H1 (cell line): ENCODE data around the gene ID2. TPM values are rescaled to one million over a fixed set of nuclear protein-coding genes. Genes with fewer than 3 reads are reported as not detected.

Experiments used
- CTCF ChIA-PET: fragments of 300-600 bp; sonication (Branson Sonifier 250); formaldehyde crosslinking; loops from one replicate; lab custom pipeline; 2021; ENCODE audit not compliant: partially characterized antibody; lab: Charles Lee
- POLR2A ChIA-PET: fragments of 300-600 bp; sonication (Branson Sonifier 250); formaldehyde crosslinking; loops from one replicate; lab custom pipeline; 2021; ENCODE audit warnings: inconsistent platforms; ENCODE audit not compliant: partially characterized antibody; lab: Charles Lee
- DNase-seq, 2 experiments: peaks; one replicate each; pipeline versions ENCODE4 v3.0.0 to v3.0.0-alpha.2; 2010 to 2022; ENCODE audit warnings: low spot score in 2 of 2, low read depth in 1 of 2, mixed read lengths in 1 of 2
- FAIRE-seq: peaks from 2 replicates; lab custom pipeline; 2011; peaks lifted over from hg19 to GRCh38; lab: Jason Lieb, UNC
- H2AFZ ChIP-seq: 2 replicates; pipeline ENCODE4 v1.8.1; 2012; ENCODE audit warnings: low read length, inconsistent platforms
- H2AK5ac ChIP-seq: 2 replicates; pipeline ENCODE4 v1.6.1; 2013; ENCODE audit warnings: low read depth, low read length
- H2BK120ac ChIP-seq: replicated peaks from 2 replicates; pipeline ENCODE3; 2013; ENCODE audit warnings: low read depth, low read length, inconsistent platforms
- H2BK12ac ChIP-seq: 2 replicates; pipeline ENCODE4 v1.6.1; 2013; ENCODE audit warnings: low read depth, low read length
- H2BK15ac ChIP-seq: 2 replicates; pipeline ENCODE4 v1.6.1; 2013; ENCODE audit warnings: low read length
- H2BK20ac ChIP-seq: 2 replicates; pipeline ENCODE4 v1.6.1; 2013; ENCODE audit warnings: low read length
- H2BK5ac ChIP-seq: 2 replicates; pipeline ENCODE4 v1.6.1; 2013; ENCODE audit warnings: low read depth, low read length
- H3K14ac ChIP-seq: 2 replicates; pipeline ENCODE4 v1.6.1; 2013; ENCODE audit warnings: inconsistent platforms; ENCODE audit not compliant: insufficient read length
- H3K18ac ChIP-seq: 2 replicates; pipeline ENCODE4 v1.6.1; 2013; ENCODE audit warnings: low read length; ENCODE audit errors: extremely low read depth
- H3K23ac ChIP-seq: 2 replicates; pipeline ENCODE4 v1.6.1; 2013; ENCODE audit warnings: inconsistent platforms; ENCODE audit not compliant: insufficient read length
- H3K23me2 ChIP-seq: 2 replicates; pipeline ENCODE4 v1.6.1; 2013; ENCODE audit warnings: low read depth, low read length
- H3K27ac ChIP-seq: 2 replicates; pipeline ENCODE4 v1.6.1; 2011; ENCODE audit warnings: low read depth, low read length, inconsistent platforms
- H3K27me3 ChIP-seq, 4 experiments: replicated peaks in 1 of 4; 1 replicate in 1 of 4; 2 replicates in 3 of 4; pipeline versions ENCODE4 v1.6.1 to v1.8.1; 2011 to 2013; ENCODE audit warnings: low read length in 3 of 4, mild to moderate bottlenecking in 3 of 4, inconsistent platforms in 2 of 4, mixed read lengths in 2 of 4, moderate library complexity in 1 of 4; ENCODE audit not compliant: control insufficient read depth in 3 of 4, insufficient read depth in 3 of 4; ENCODE audit errors: extremely low read depth in 1 of 4
- H3K36me3 ChIP-seq, 4 experiments: 2 replicates each; pipeline versions ENCODE4 v1.6.1 to v1.8.1; 2011 to 2013; ENCODE audit warnings: mild to moderate bottlenecking in 4 of 4, low read length in 3 of 4, moderate library complexity in 2 of 4, control low read depth in 1 of 4, inconsistent platforms in 1 of 4; ENCODE audit not compliant: insufficient read depth in 4 of 4, control insufficient read depth in 2 of 4
- H3K4ac ChIP-seq: replicated peaks from 2 replicates; pipeline ENCODE3; 2013; ENCODE audit warnings: low read length, low read depth, mixed read lengths, inconsistent platforms; ENCODE audit not compliant: insufficient read length
- H3K4me1 ChIP-seq, 4 experiments: replicated peaks in 1 of 4; 1 replicate in 1 of 4; 2 replicates in 3 of 4; pipeline versions ENCODE4 v1.6.1 to v1.8.1; 2011 to 2013; ENCODE audit warnings: low read length in 3 of 4, inconsistent platforms in 2 of 4, mixed read lengths in 1 of 4; ENCODE audit not compliant: insufficient read depth in 4 of 4, control insufficient read depth in 3 of 4
- H3K4me2 ChIP-seq, 2 experiments: 2 replicates each; pipeline versions ENCODE4 v1.6.1 to v1.8.1; 2011 to 2013; ENCODE audit warnings: low read depth in 2 of 2, low read length in 2 of 2, control low read depth in 1 of 2, inconsistent platforms in 1 of 2, mild to moderate bottlenecking in 1 of 2; ENCODE audit not compliant: insufficient read depth in 1 of 2
- H3K4me3 ChIP-seq, 4 experiments: fragments of 200-600, 300-600 bp in 1 of 4; sonication (generic), shearing (Covaris generic), sonication (Bioruptor Twin) in 1 of 4; 2 replicates each; pipeline versions ENCODE4 v1.5.1 to v1.8.1; 2011 to 2016; ENCODE audit warnings: low read length in 4 of 4, low read depth in 3 of 4, control low read depth in 2 of 4, inconsistent platforms in 2 of 4, mild to moderate bottlenecking in 2 of 4, mixed read lengths in 1 of 4, moderate library complexity in 1 of 4; ENCODE audit not compliant: insufficient read depth in 2 of 4; ENCODE audit errors: extremely low read depth in 1 of 4
- H3K56ac ChIP-seq: replicated peaks from 2 replicates; pipeline ENCODE3; 2013; ENCODE audit warnings: low read depth, mild to moderate bottlenecking, mixed read lengths, low read length, inconsistent platforms; ENCODE audit not compliant: insufficient read length
- H3K79me1 ChIP-seq: 2 replicates; pipeline ENCODE4 v1.6.1; 2013; ENCODE audit warnings: low read depth, low read length, control low read depth
- H3K79me2 ChIP-seq, 2 experiments: 2 replicates each; pipeline versions ENCODE4 v1.6.1 to v1.8.1; 2012 to 2013; ENCODE audit warnings: low read length in 2 of 2, mild to moderate bottlenecking in 2 of 2, inconsistent platforms in 1 of 2; ENCODE audit not compliant: insufficient read depth in 2 of 2, control insufficient read depth in 1 of 2
- H3K9ac ChIP-seq, 4 experiments: replicated peaks in 1 of 4; 1 replicate in 1 of 4; 2 replicates in 3 of 4; pipeline versions ENCODE4 v1.6.1 to v1.8.1; 2011 to 2013; ENCODE audit warnings: low read depth in 3 of 4, low read length in 3 of 4, control low read depth in 2 of 4, mild to moderate bottlenecking in 2 of 4, moderate library complexity in 2 of 4, inconsistent platforms in 1 of 4; ENCODE audit errors: extremely low read depth in 1 of 4
- H3K9me3 ChIP-seq, 2 experiments: 2 replicates each; pipeline versions ENCODE4 v1.6.1 to v1.8.1; 2012 to 2013; ENCODE audit warnings: mild to moderate bottlenecking in 2 of 2, moderate library complexity in 2 of 2, control low read depth in 1 of 2, inconsistent platforms in 1 of 2, low read depth in 1 of 2, low read length in 1 of 2, mixed read lengths in 1 of 2; ENCODE audit not compliant: insufficient read depth in 2 of 2
- H4K20me1 ChIP-seq, 2 experiments: replicated peaks in 1 of 2; 2 replicates each; pipeline versions ENCODE3 to v1.8.1; 2011 to 2013; ENCODE audit warnings: inconsistent platforms in 2 of 2, low read length in 2 of 2, mild to moderate bottlenecking in 1 of 2; ENCODE audit not compliant: insufficient read depth in 2 of 2, control insufficient read depth in 1 of 2
- H4K5ac ChIP-seq: 2 replicates; pipeline ENCODE4 v1.6.1; 2013; ENCODE audit warnings: low read length, low read depth, mixed read lengths, inconsistent platforms; ENCODE audit not compliant: insufficient read length
- H4K8ac ChIP-seq: 2 replicates; pipeline ENCODE4 v1.8.0; 2013; ENCODE audit warnings: mild to moderate bottlenecking, moderate library complexity, low read length, inconsistent platforms; ENCODE audit not compliant: insufficient read depth; ENCODE audit errors: extremely low read depth
- H4K91ac ChIP-seq: replicated peaks from 2 replicates; pipeline ENCODE3; 2013; ENCODE audit warnings: low read length, mixed read lengths, inconsistent platforms; ENCODE audit not compliant: insufficient read length
- CEBPB ChIP-seq: IDR thresholded peaks from 2 replicates; pipeline ENCODE4 v1.6.1; 2012; ENCODE audit warnings: low read depth, low read length
- CHD2 ChIP-seq: IDR thresholded peaks from 2 replicates; pipeline ENCODE4 v1.6.1; 2012; ENCODE audit warnings: low read length, improper control_type of control experiment
- CREB1 ChIP-seq: IDR thresholded peaks from 2 replicates; pipeline ENCODE4 v1.6.1; 2012; ENCODE audit warnings: inconsistent platforms
- FOSL1 ChIP-seq: IDR thresholded peaks from 2 replicates; pipeline ENCODE4 v1.6.1; 2011; ENCODE audit warnings: mild to moderate bottlenecking, low read depth, low read length, moderate library complexity; ENCODE audit not compliant: insufficient read depth
- GABPA ChIP-seq: IDR thresholded peaks from 2 replicates; pipeline ENCODE4 v1.6.1; 2011; ENCODE audit warnings: mild to moderate bottlenecking, low read length, moderate library complexity, borderline replicate concordance; ENCODE audit not compliant: insufficient read depth
- HDAC6 ChIP-seq: IDR thresholded peaks from one replicate; pipeline ENCODE4 v1.7.1; 2012; ENCODE audit warnings: low read depth, mild to moderate bottlenecking, inconsistent platforms, low read length, moderate library complexity
- JUN ChIP-seq: IDR thresholded peaks from 2 replicates; pipeline ENCODE4 v1.6.1; 2011; ENCODE audit warnings: low read depth, mild to moderate bottlenecking, improper control_type of control experiment, low read length
- KDM5A ChIP-seq: fragments of 200-600 bp; IDR thresholded peaks from 2 replicates; pipeline ENCODE4 v1.7.1; 2012; ENCODE audit warnings: mild to moderate bottlenecking, low read length, inconsistent platforms, mixed read lengths
- MAFK ChIP-seq: IDR thresholded peaks from 2 replicates; pipeline ENCODE4 v1.6.1; 2012; ENCODE audit warnings: low read depth, mild to moderate bottlenecking, improper control_type of control experiment, low read length
- SIX5 ChIP-seq: IDR thresholded peaks from 2 replicates; pipeline ENCODE4 v1.6.1; 2011; ENCODE audit warnings: mild to moderate bottlenecking, low read depth, low read length
- SP2 ChIP-seq: IDR thresholded peaks from 2 replicates; pipeline ENCODE4 v1.6.1; 2012; ENCODE audit warnings: mild to moderate bottlenecking, low read length, inconsistent platforms
- SP4 ChIP-seq: IDR thresholded peaks from 2 replicates; pipeline ENCODE4 v1.6.1; 2012; ENCODE audit warnings: low read length, inconsistent platforms
- SRF ChIP-seq: IDR thresholded peaks from 2 replicates; pipeline ENCODE4 v1.6.1; 2011; ENCODE audit warnings: mild to moderate bottlenecking, low read depth, low read length, moderate library complexity
- SUZ12 ChIP-seq: fragments of 200-600 bp; sonication (generic); IDR thresholded peaks from 2 replicates; pipeline ENCODE4 v1.6.1; 2012; ENCODE audit warnings: mild to moderate bottlenecking, inconsistent platforms, low read length, moderate library complexity, mixed read lengths
- ZNF274 ChIP-seq: IDR thresholded peaks from 2 replicates; pipeline ENCODE4 v1.7.0; 2012; ENCODE audit warnings: low read length, borderline replicate concordance; ENCODE audit errors: extremely low read depth
- WGBS, 2 experiments: shearing (Covaris generic) in 1 of 2; methylation state at CpG; one replicate each; pipeline versions ENCODE4 v1.1.6 to v1.1.7; 2013 to 2015; ENCODE audit warnings: low lambda C conversion rate in 2 of 2, mixed read lengths in 2 of 2, inconsistent platforms in 1 of 2, low coverage in 1 of 2, missing lambda C conversion rate in 1 of 2; ENCODE audit not compliant: insufficient replicate concordance in 2 of 2, insufficient coverage in 1 of 2, insufficient read length in 1 of 2; ENCODE audit errors: extremely low coverage in 1 of 2, missing lambda C conversion rate in 1 of 2; 5-methylcytosine and 5-hydroxymethylcytosine counted together
- polyA plus RNA-seq, 7 experiments: library from polyadenylated mRNA; depleted of rRNA in 3 of 7; stranded (reverse) in 5 of 7; unstranded in 2 of 7; fragments of >200 nt in 5 of 7; fragments of 200-250 nt in 2 of 7; gene quantifications; 1 replicate in 5 of 7; 2 replicates in 1 of 7; 4 replicates in 1 of 7; pipeline versions ENCODE4 v1.2.1 to v1.2.3, GENCODE V29; 2011 to 2013; ENCODE audit warnings: missing spikeins in 2 of 7, mixed read lengths in 2 of 7
- total RNA-seq: library from RNA; stranded (reverse); fragmentation: NEBNext Ultra II Directional; extraction: Animal tissue kit (Norgen Biotek cat#: 25700); gene quantifications from 2 replicates; pipeline ENCODE4 v1.2.1, GENCODE V29; 2021

The ID2 gene
- total and polyA plus RNA-seq, 2 of the 8 experiments (the other 6 are each of a cell fraction or from before 2014, with no cell fraction given): 36.7 to 214 TPM

DNA sequence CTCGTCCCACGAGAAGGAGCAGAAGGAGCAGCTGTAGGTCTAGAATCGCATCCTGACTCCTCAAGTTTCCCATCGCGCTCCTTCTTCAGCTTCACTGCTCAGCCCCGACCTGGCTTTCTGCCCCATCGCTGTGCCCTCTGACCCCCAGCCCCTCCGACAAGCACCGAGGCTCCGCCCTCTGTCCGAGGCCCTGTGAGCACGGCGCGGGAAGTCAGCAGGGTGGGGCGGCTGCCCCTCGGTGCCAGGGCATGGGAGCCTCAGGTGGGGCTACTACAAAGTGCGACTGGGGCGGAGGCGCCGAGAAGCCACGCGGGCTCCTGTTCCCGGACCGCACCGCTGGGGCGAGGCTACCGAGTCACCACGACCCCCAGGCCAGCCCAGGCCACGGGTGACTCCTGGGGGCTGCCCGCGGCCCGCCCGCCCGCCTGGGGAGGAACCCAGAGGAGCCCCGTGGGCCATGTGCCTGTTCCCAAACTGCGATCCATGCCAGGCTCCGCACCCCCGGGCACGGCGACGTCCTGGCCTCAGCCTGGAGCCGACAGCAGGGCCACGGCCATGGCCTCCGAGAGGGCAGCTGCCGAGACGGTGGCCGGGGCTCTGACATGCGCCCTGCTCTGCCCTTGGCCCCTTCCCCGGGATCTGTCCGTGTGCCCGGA lies 36.6 kb upstream of the ID2 start:
- POLR2A ChIA-PET: no interaction called here
- Histone ChIP-seq H3K36me3 (no peaks in the 10 kb centered on the region), H3K4me1 (peaks cover 2 to 16% (median 10%) of the 10 kb centered on the region in 4 experiments), H4K5ac (no peak overlapping the region), H4K91ac (peak overlapping the region; percentile 51), H3K4ac (no peak overlapping the region), H2AFZ (no peak overlapping the region), H3K27ac (no peak overlapping the region), H3K4me3 (no peak overlapping the region), H3K79me2 (no peaks in the 10 kb centered on the region), H3K79me1 (no peaks in the 10 kb centered on the region), H3K9ac (no peak overlapping the region), H2BK12ac (0 out of 2 replicates have a peak overlapping the region, but pooled peaks have one; percentile 17), H2BK15ac (no peak overlapping the region), H3K14ac (no peak overlapping the region), H2AK5ac (no peak overlapping the region), H2BK20ac (no peak overlapping the region), H2BK5ac (no peak overlapping the region), H3K9me3 (peaks cover 3 to 13% of the 10 kb centered on the region in 2 experiments; a peak in 2 of 4 replicates), H3K56ac (no peak overlapping the region), H3K23ac (no peak overlapping the region), H3K18ac (no peak overlapping the region; the same call in none of the 2 replicates), H2BK120ac (no peak overlapping the region), H3K4me2 (no peak overlapping the region), H3K27me3 (0 out of 7 replicates have a peak, but pooled peaks cover 0 to 4% (median 0%) of the 10 kb centered on the region in 4 experiments), H4K8ac (peak overlapping the region; percentile 52; the same call in 1 of the 2 replicates), H3K23me2 (no peaks in the 10 kb centered on the region), H4K20me1 (no peaks in the 10 kb centered on the region)
- 90% methylated on average over 27 of the region's 51 CpGs; no CpG with 5 or more reads in 1 of the 2 experiments for WGBS, 2 experiments
- CTCF ChIA-PET: interaction anchor here (1.4 kb wide), 1 partner anchor 110 kb away, joined by 3 read pairs; no protein-coding TSS in a partner anchor
- FAIRE-seq: no peak
- DNase-seq: no peak
- TF ChIP-seq CHD2 (no peak), GABPA (no peak), HDAC6 (no peak), CREB1 (no peak), SUZ12 (no peak), FOSL1 (no peak), SP4 (no peak), ZNF274 (no peak), SRF (no peak), CEBPB (no peak), SIX5 (no peak), JUN (no peak), SP2 (no peak), KDM5A (no peak), MAFK (no peak)
